Activated CD4-positive, alpha-beta T cell treated with anti-CD3 and anti-CD28 coated beads for 36 hours (primary cell): ENCODE data around the gene FNBP1. TPM values are rescaled to one million over a fixed set of nuclear protein-coding genes. Genes with fewer than 3 reads are reported as not detected.

Experiments used
- ATAC-seq: fragments of 200-7000 bp; cut with Tn5 transposase; one replicate; pipeline ENCODE4 v1.10.0; 2021; ENCODE audit warnings: mild to moderate bottlenecking, moderate library complexity
- CTCF ChIA-PET: fragments of 350-600 bp; sonication (Branson Sonifier 250); formaldehyde crosslinking; loops from one replicate; lab custom pipeline; 2021; ENCODE audit warnings: antibody characterized with exemption; lab: Charles Lee
- POLR2A ChIA-PET: fragments of 350-600 bp; sonication (Branson Sonifier 250); formaldehyde crosslinking; loops from one replicate; lab custom pipeline; 2021; ENCODE audit warnings: antibody characterized with exemption, inconsistent platforms; lab: Charles Lee
- DNase-seq: peaks from one replicate; pipeline ENCODE4 v3.0.0-alpha.2; 2020
- H3K27ac Mint-ChIP-seq: one replicate; pipeline ENCODE4 v1.8.0; 2021; ENCODE audit warnings: mixed read lengths
- H3K27me3 Mint-ChIP-seq: one replicate; pipeline ENCODE4 v1.8.0; 2021; ENCODE audit warnings: mixed read lengths
- H3K36me3 Mint-ChIP-seq: one replicate; pipeline ENCODE4 v1.8.0; 2021; ENCODE audit warnings: low read depth, mixed read lengths
- H3K4me1 Mint-ChIP-seq: one replicate; pipeline ENCODE4 v1.8.0; 2021; ENCODE audit warnings: mixed read lengths
- H3K4me3 Mint-ChIP-seq: one replicate; pipeline ENCODE4 v1.8.0; 2021; ENCODE audit warnings: mild to moderate bottlenecking, moderate library complexity, mixed read lengths
- H3K9me3 Mint-ChIP-seq: one replicate; pipeline ENCODE4 v1.8.0; 2021; ENCODE audit warnings: low read depth, mixed read lengths
- intact Hi-C, 2 experiments: fragments of 100-400 bp; cut with DNase I in 1 of 2; cut with micrococcal nuclease in 1 of 2; formaldehyde crosslinking; loops; one replicate each; pipeline versions ENCODE4 v1.14.2 to v1.15.1; 2022 to 2024; cut with DNase I, micrococcal nuclease
- total RNA-seq, 2 experiments: library from RNA; stranded (reverse); gene quantifications; one replicate each; pipeline ENCODE4 v1.2.3, GENCODE V29; 2021

FNBP1 gene
- total RNA-seq, 2 experiments from 2014 or later = 254 to 354 TPM

DNA sequence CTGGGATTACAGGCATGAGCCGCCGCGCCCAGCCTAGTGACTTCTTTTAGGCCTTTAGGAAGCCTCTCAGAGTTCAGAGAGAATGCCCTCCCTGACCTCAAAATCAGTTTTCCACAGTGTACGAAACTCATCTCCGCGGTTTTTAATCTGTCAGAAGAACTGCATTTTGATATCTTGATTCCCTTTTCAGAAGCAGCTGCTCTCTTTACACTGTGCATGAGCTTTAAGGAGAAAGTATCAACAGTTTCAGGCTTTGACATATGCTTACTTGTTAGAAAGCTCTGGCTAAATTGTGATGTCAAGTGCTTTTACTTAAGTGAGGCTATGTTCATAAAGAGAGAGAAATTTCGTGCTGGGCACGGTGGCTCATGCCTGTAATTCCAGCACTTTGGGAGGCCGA, 133.1 kb downstream of the FNBP1 start:
- ATAC-seq = no peak
- Mint-ChIP-seq H3K9me3 (no peaks in the 10 kb centered on the region), H3K4me3 (no peak overlapping the region), H3K27ac (peak overlapping the region; percentile 77), H3K36me3 (peaks cover 56% of the 10 kb centered on the region), H3K27me3 (no peaks in the 10 kb centered on the region), H3K4me1 (peaks cover 25% of the 10 kb centered on the region)
- CTCF ChIA-PET = interaction anchor here (0.7 to 1.5 kb wide), 2 partner anchors 15 to 47 kb away, joined by 3 to 6 read pairs; no protein-coding TSS in a partner anchor
- DNase-seq = no peak
- intact Hi-C loops = no loop called here
- POLR2A ChIA-PET = interaction anchor here (0.9 kb wide), 1 partner anchor 23 kb away, joined by 3 read pairs; no protein-coding TSS in a partner anchor

DNA sequence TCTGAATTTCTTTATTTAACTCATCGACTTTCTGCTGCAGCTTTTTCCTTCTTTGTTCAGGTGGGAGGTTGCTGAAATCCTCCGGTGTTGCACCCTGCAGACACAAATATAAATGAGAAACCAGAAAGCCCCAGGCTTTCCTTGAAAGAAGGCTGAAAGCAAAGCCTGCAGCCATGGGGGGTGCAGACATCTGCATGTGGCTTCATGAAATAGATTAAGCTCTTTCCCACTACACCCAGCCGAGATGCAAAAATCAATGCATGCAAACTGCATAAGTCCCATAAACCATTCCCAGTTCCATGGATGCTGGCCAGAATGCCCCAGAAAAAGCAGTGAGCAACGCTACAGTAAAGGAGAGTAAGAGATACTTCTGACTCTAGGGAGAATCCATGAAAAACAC, 134.1 kb downstream of the FNBP1 start:
- Mint-ChIP-seq H3K27ac (peak overlapping the region; percentile 77), H3K27me3 (no peaks in the 10 kb centered on the region), H3K4me1 (peaks cover 32% of the 10 kb centered on the region), H3K36me3 (peaks cover 60% of the 10 kb centered on the region), H3K9me3 (no peaks in the 10 kb centered on the region), H3K4me3 (no peak overlapping the region)
- no peak for ATAC-seq
- POLR2A ChIA-PET = no interaction called here
- DNase-seq = no peak
- intact Hi-C loops = no loop called here
- CTCF ChIA-PET = interaction anchor here (0.7 kb wide), 1 partner anchor 245 kb away, joined by 3 read pairs; no protein-coding TSS in a partner anchor

DNA sequence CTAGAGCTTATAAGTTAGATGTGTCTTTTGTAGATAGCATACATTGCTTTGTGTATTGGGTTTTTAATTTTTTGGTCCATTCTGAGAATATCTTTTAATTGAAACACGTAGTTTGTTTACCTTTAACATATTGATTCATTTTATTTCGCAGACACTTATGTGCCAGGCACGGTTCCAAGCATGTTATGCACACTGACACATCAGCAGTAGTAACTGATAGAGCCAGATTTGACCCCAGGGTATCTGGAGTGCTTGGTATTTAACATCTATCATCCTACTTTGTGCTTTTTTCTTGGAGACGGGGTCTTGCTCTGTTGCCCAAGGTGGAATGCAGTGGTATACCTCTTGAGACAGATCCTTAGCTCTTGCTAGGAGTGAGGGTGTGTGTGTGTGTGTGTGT, 135.8 kb downstream of the FNBP1 start:
- Mint-ChIP-seq H3K9me3 (no peaks in the 10 kb centered on the region), H3K36me3 (peaks cover 68% of the 10 kb centered on the region), H3K4me1 (peaks cover 43% of the 10 kb centered on the region), H3K4me3 (no peak overlapping the region), H3K27ac (peak overlapping the region; percentile 53), H3K27me3 (no peaks in the 10 kb centered on the region)
- no peak for ATAC-seq
- CTCF ChIA-PET = interaction anchor here (1.5 kb wide), 1 partner anchor 10 kb away, joined by 5 read pairs; no protein-coding TSS in a partner anchor
- POLR2A ChIA-PET = no interaction called here
- intact Hi-C loops = no loop called here
- DNase-seq = no peak

DNA sequence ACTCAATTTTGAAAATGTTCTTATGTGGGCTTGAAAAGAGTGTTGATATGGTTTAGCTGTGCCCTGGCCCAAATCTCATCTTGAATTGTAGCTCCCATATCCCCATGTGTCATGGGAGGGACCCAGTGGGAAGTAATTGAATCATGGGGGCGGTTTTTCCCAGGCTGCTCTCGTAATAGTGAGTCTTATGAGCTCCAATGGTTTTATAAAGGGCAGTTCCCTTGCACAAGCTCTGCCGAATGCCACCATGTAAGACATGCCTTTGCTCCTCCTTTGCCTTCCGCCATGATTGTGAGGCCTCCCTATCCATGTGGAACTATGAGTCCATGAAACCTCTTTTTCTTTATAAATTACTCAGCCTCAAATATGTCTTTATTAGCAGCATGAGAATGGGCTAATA, 136.7 kb downstream of the FNBP1 start:
- DNase-seq (no peak), ATAC-seq (no peak)
- Mint-ChIP-seq H3K27ac (peak overlapping the region; percentile 47), H3K27me3 (no peaks in the 10 kb centered on the region), H3K4me1 (peaks cover 48% of the 10 kb centered on the region), H3K36me3 (peaks cover 77% of the 10 kb centered on the region), H3K4me3 (no peak overlapping the region), H3K9me3 (no peaks in the 10 kb centered on the region)
- POLR2A ChIA-PET = no interaction called here
- CTCF ChIA-PET = no interaction called here
- intact Hi-C loops = no loop called here

DNA sequence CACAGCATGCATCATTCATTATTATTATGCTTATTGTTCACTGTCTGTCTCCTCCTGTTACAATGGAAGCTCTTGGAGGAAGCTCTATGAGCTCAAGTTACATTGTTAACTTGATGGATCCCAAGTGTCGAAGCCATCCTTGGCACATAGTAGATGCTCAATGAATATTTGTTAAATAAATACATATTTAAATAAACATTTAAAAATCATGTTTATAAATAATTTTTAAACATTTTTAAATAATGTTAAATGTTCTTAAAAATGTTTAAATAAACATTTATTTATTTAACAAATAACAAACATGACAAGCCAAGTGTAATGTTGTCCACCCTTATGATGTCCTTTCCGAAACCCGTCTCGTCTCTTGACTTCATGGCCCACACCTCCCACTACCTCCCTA, 138.3 kb downstream of the FNBP1 start:
- H3K4me1 Mint-ChIP-seq = peaks cover 41% of the 10 kb centered on the region
- CTCF ChIA-PET = no interaction called here
- H3K9me3 Mint-ChIP-seq = no peaks in the 10 kb centered on the region
- POLR2A ChIA-PET = no interaction called here
- H3K27me3 Mint-ChIP-seq = no peaks in the 10 kb centered on the region
- peak overlapping the region; percentile 69 for H3K27ac Mint-ChIP-seq
- no peak for ATAC-seq
- peaks cover 79% of the 10 kb centered on the region for H3K36me3 Mint-ChIP-seq
- intact Hi-C loops = no loop called here
- H3K4me3 Mint-ChIP-seq = no peak overlapping the region
- DNase-seq = no peak

DNA sequence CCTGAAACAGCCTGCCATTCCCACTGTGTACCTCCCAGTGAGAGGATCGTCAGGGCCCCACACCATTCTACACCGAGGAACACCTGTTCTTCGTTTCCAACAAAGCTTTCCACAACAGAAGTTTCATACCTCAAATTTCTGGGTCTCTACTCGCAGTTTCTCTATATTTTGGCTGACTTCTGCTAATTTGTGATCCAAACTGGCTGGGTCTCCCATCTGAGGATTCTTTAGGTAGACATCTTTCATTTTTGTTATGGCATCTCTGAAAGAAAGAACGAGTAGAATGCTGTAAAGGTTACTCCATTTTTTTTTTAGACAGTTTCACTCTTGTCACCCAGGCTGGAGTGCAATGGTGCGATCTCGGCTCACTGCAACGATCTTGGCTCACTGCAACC, 140.3 kb downstream of the FNBP1 start:
- peak overlapping the region; percentile 70 for H3K27ac Mint-ChIP-seq
- peaks cover 46% of the 10 kb centered on the region for H3K4me1 Mint-ChIP-seq
- peaks cover 81% of the 10 kb centered on the region for H3K36me3 Mint-ChIP-seq
- POLR2A ChIA-PET = interaction anchor here (1.5 kb wide), 1 partner anchor 12 kb away, joined by 4 read pairs; no protein-coding TSS in a partner anchor
- intact Hi-C loops = no loop called here
- no peaks in the 10 kb centered on the region for H3K27me3 Mint-ChIP-seq
- ATAC-seq (no peak), DNase-seq (no peak)
- no peaks in the 10 kb centered on the region for H3K9me3 Mint-ChIP-seq
- H3K4me3 Mint-ChIP-seq = no peak overlapping the region
- CTCF ChIA-PET = no interaction called here

DNA sequence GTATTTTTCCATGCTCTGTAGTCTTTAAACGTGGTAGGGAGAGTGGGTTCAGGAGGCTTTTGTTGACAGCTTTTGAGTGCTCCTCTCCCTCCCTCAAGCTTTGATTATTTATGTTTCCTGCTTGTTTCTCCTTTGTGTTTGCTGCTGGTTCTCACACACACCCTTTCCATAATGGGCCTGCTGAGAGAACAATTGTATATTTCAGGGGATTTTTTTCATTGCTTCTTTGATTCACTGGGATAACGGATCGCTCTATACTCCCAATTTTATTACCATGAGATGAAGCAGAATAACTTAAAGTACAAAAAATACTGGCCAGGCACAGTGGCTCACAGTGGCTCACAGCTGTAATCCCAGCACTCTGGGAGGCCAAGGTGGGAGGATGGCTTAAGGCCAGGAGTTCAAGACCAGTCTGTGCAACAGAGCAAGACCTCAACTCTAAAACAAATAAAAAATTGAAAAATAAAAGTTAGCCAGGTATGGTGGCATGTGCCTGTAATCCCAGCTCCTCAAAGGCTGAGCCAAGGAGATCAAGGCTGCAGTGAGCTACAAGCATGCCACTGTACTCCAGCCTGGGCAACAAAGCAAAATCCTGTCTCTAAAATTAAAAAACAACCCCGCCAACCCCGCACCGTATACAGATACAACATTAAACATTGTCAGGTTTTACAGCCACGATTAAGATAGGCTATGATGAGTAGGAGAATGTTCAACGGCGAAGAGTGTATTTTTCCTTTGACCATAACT, 140.8 kb downstream of the FNBP1 start:
- intact Hi-C loops = no loop called here
- no peak for DNase-seq
- POLR2A ChIA-PET = interaction anchor here (0.6 to 0.7 kb wide), 2 partner anchors 53 to 58 kb away, joined by 3 read pairs; no protein-coding TSS in a partner anchor
- Mint-ChIP-seq H3K27me3 (no peaks in the 10 kb centered on the region), H3K4me1 (peaks cover 47% of the 10 kb centered on the region), H3K27ac (peak overlapping the region; percentile 90), H3K4me3 (no peak overlapping the region), H3K36me3 (peaks cover 81% of the 10 kb centered on the region), H3K9me3 (no peaks in the 10 kb centered on the region)
- CTCF ChIA-PET = interaction anchor here (1.1 kb wide), 1 partner anchor 89 kb away, joined by 3 read pairs; no protein-coding TSS in a partner anchor
- no peak for ATAC-seq

DNA sequence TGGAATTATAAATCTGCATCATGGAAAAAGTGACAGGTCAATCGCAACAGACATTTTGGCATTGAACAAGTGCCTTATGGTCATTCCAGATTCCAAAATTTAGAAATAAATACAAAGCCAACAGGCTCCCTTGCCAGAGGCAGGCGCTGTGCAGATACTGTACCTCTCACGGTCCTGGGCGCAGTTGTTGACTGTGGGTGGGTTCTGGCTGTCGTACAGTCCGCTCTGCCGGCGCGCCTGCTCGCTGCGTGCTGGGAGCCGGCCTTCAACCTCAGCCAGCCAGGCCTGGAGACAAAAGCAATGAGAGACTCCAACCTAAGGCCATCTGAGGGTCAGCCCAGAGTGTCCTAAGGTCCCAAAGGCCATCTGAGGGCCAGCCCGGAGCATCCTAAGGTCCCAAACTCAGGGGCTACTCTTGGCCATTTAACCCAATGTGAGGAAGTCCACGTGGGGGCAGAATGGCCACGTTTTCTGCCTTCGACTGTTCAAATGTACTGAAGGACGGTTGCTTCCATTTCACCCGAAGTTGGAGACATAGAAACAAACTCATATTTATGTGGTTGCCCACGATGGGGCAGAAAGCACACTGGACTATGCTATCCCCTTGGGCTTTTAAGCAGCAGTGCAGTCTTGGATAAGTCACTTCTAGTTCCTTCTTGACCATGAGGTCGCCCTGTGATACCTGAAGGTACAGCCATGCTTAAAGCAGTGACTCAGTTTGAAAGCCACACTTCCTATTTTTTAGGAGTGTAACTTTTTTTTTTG, 142.5 kb downstream of the FNBP1 start:
- POLR2A ChIA-PET = no interaction called here
- Mint-ChIP-seq H3K4me3 (no peak overlapping the region), H3K4me1 (peaks cover 62% of the 10 kb centered on the region), H3K9me3 (no peaks in the 10 kb centered on the region), H3K27me3 (no peaks in the 10 kb centered on the region), H3K27ac (peak overlapping the region; percentile 90), H3K36me3 (peaks cover 88% of the 10 kb centered on the region)
- DNase-seq = no peak
- CTCF ChIA-PET = interaction anchor here (1.1 kb wide), 1 partner anchor 91 kb away, joined by 3 read pairs; no protein-coding TSS in a partner anchor
- intact Hi-C loops = no loop called here
- ATAC-seq = no peak

DNA sequence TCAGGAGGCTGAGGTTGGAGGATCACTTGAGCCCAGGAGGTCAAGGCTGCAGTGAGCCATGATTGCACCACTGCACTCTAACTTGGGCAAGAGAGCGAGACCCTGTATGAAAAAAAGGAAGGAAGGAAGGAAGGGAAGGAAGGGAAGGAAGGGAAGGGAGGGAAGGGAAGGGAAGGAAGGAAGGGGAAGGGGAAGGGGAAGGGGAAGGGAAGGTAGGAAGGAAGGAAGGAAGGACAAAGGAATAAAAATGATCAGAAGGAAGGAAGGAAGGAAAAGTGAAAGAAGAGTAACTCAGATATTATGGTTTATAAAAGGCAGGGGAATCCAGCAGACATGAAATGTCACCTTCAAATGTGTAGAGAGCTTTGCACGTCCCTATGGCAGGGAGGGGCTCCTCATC, 143.4 kb downstream of the FNBP1 start:
- intact Hi-C loops = no loop called here
- CTCF ChIA-PET = no interaction called here
- DNase-seq (no peak), ATAC-seq (no peak)
- H3K4me1 Mint-ChIP-seq = peaks cover 68% of the 10 kb centered on the region
- H3K36me3 Mint-ChIP-seq = peaks cover 91% of the 10 kb centered on the region
- H3K27ac Mint-ChIP-seq = peak overlapping the region; percentile 80
- H3K9me3 Mint-ChIP-seq = no peaks in the 10 kb centered on the region
- no peaks in the 10 kb centered on the region for H3K27me3 Mint-ChIP-seq
- no peak overlapping the region for H3K4me3 Mint-ChIP-seq
- POLR2A ChIA-PET = no interaction called here

DNA sequence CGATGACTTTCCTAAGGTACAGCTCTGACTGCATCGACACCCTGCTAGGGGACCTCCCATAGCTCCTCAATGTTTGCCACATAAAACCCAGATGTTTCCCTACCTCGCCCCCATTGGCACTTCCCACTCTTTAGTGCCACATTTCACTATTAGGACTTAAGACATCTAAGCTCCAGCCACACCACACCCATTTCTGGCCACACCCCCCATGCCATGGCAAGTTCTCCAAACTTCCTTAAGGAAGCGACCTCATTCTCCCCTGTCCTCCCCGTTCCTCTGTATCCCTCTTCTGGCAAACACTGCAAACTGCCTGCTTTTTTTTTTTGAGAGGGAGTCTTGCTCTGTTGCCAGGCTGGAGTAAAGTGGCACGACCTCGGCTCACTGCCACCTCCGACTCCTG, 144.8 kb downstream of the FNBP1 start:
- Mint-ChIP-seq H3K9me3 (no peaks in the 10 kb centered on the region), H3K36me3 (peaks cover 90% of the 10 kb centered on the region), H3K27me3 (no peaks in the 10 kb centered on the region), H3K4me3 (no peak overlapping the region), H3K27ac (peak overlapping the region; percentile 65), H3K4me1 (peaks cover 68% of the 10 kb centered on the region)
- ATAC-seq (no peak), DNase-seq (peak; percentile 8)
- intact Hi-C loops = no loop called here
- CTCF ChIA-PET = interaction anchor here (0.8 to 1.3 kb wide), 3 partner anchors 9 to 30 kb away, joined by 4 to 5 read pairs (median 5); no protein-coding TSS in a partner anchor
- POLR2A ChIA-PET = interaction anchor here (0.6 kb wide), 1 partner anchor 9 kb away, joined by 3 read pairs; no protein-coding TSS in a partner anchor

DNA sequence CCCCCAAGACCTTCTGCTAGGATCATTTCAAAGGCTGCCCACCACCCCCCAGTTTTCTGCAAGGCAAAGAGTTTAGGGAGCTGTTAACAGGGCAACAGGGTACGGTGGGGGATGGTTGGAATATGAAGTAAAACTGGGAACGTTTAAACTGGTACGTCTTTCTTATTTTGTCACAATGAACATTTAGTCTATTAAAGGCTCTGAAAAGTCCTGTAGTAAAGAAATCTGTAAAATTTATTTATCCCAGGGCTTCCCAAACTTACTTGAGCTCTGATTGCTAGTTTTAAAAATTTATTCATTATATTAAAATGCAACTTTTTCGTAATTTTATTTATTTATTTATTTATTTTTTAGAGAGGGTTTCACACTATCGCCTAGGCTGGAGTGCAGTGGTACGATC, 145.7 kb downstream of the FNBP1 start:
- POLR2A ChIA-PET = no interaction called here
- no peak for ATAC-seq
- Mint-ChIP-seq H3K27ac (peak overlapping the region; percentile 99), H3K4me3 (no peak overlapping the region), H3K9me3 (no peaks in the 10 kb centered on the region), H3K36me3 (peaks cover 86% of the 10 kb centered on the region), H3K4me1 (peaks cover 69% of the 10 kb centered on the region), H3K27me3 (no peaks in the 10 kb centered on the region)
- DNase-seq = no peak
- intact Hi-C loops = no loop called here
- CTCF ChIA-PET = interaction anchor here (0.7 to 1.3 kb wide), 4 partner anchors 11 to 97 kb away, joined by 3 to 5 read pairs (median 4); no protein-coding TSS in a partner anchor
